ENCODE measurements around the gene FILIP1L.
A peak's percentile ranks its signal among the peaks of the same experiment; 100 is the strongest.

Gene FILIP1L

DNA sequence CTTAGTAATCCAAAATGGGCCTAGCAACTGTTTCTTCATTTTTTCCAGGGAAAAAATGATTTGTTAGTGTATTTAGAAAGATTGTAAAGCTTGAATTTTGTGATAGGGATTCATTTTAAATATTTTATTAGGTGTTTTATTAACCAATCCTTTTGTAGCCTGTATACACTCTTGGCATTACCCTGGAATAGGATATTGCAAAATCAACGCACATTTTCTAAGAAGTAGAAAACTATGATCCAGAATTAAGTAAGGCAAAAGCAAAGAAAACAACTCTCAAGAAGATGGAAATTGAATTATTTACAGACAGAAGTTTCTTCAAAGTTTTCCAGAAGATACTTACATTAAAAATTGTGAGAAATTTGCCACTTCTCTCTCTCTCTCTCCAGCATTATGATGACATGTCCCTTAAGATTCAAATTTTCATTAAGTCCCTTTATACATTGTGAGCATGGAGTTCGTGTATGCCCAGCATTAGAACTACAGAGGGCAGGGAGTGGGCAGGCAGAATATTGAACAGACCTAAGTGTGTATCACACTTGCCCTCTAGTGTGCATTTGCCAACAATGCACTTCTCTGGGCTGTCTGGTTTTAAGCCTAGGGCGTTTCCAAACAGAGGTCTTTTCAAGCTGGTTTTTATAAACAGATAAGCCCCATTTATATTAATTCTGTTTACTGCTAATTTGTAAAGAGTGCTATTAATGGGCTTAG lies 325.1 kb downstream of the FILIP1L start:
- DNase-seq (ENCODE audit: low read depth), result peak; percentile 59

Data from stromal cell of bone marrow (primary cell).